ENCODE data around the gene EPHB2.

EPHB2 gene

GRCh38 chr1:22709227-22709626 lies 1.4 kb upstream of the EPHB2 start:
- H3K4me1 ChIP-seq (ENCODE audit: control insufficient read depth in 2 of 2, insufficient read depth in 1 of 2, low read depth in 1 of 2, low read length in 2 of 2) = peaks cover 15% of the 10 kb centered on the region in 2 donors

GRCh38 chr1:22709891-22710700 lies 543 bp upstream of the EPHB2 start:
- Histone ChIP-seq H3K18ac (ENCODE audit: low read length) (peak overlapping the region; percentile 61), H3K27ac (replicated peaks; ENCODE audit: low read length) (peak overlapping the region; percentile 63), H3K79me1 (ENCODE audit: low read depth, low read length) (peaks cover 12% of the 10 kb centered on the region), H2BK12ac (ENCODE audit: low read length) (no peak overlapping the region), H2BK120ac (ENCODE audit: low read depth, low read length) (no peak overlapping the region), H3K4me3 (ENCODE audit: low read length in 2 of 2) (peak overlapping the region; percentile 53 to 86), H3K36me3 (replicated peaks in 1 of 2; ENCODE audit: control insufficient read depth in 2 of 2, insufficient read depth in 2 of 2, low read length in 2 of 2) (peaks cover 0 to 4% of the 10 kb centered on the region in 2 donors), H2AK5ac (ENCODE audit: low read depth, low read length) (peak overlapping the region; percentile 40), H2BK15ac (ENCODE audit: low read length) (peak overlapping the region; percentile 17), H3K23ac (ENCODE audit: low read depth, low read length, poor library complexity) (no peak overlapping the region), H3K9me3 (replicated peaks in 1 of 2; ENCODE audit: control insufficient read depth in 2 of 2, insufficient read depth in 1 of 2, low read depth in 1 of 2, low read length in 2 of 2) (no peaks in the 10 kb centered on the region), H3K4me2 (ENCODE audit: insufficient read depth, low read length, poor library complexity, severe bottlenecking) (peak overlapping the region; percentile 86), H3K9ac (ENCODE audit: low read depth, low read length, poor library complexity) (peak overlapping the region; percentile 55), H4K8ac (ENCODE audit: low read depth, low read length) (no peak overlapping the region), H3K14ac (ENCODE audit: low read length) (no peak overlapping the region), H2AFZ (ENCODE audit: low read length) (peak overlapping the region; percentile 91), H4K91ac (ENCODE audit: low read depth, low read length, poor library complexity) (no peak overlapping the region), H3K4ac (ENCODE audit: low read length) (no peak overlapping the region), H3K27me3 (ENCODE audit: control insufficient read depth in 3 of 3, insufficient read depth in 3 of 3, low read depth in 1 of 3, low read length in 3 of 3) (peaks cover 0 to 2% (median 0%) of the 10 kb centered on the region in 3 experiments), H2BK5ac (ENCODE audit: low read length) (peak overlapping the region; percentile 27), H3K4me1 (ENCODE audit: control insufficient read depth in 2 of 2, insufficient read depth in 1 of 2, low read depth in 1 of 2, low read length in 2 of 2) (peaks cover 12 to 13% of the 10 kb centered on the region in 2 donors)
- no CpG with 5 or more reads among the region's 50 CpGs for WGBS, 2 donors (ENCODE audit: extremely low coverage in 2 of 2, insufficient read length in 2 of 2, insufficient replicate concordance in 1 of 2)
- peak; percentile 73 for DNase-seq (ENCODE audit: low spot score)

More at GRCh38 chr1:22709227-22709626, 1.4 kb upstream of the EPHB2 start:
- H3K4me3 ChIP-seq (ENCODE audit: low read length in 2 of 2) = peak overlapping the region in 1 of 2 donors; percentile 53
- H4K8ac ChIP-seq (ENCODE audit: low read depth, low read length) = no peak overlapping the region
- H2BK5ac ChIP-seq (ENCODE audit: low read length) = no peak overlapping the region
- no peak overlapping the region for H3K27ac ChIP-seq (replicated peaks; ENCODE audit: low read length)
- H2BK15ac ChIP-seq (ENCODE audit: low read length) = no peak overlapping the region
- no peak overlapping the region for H3K4ac ChIP-seq (ENCODE audit: low read length)
- no peaks in the 10 kb centered on the region for H3K36me3 ChIP-seq (replicated peaks in 1 of 2; ENCODE audit: control insufficient read depth in 2 of 2, insufficient read depth in 2 of 2, low read length in 2 of 2)
- H2BK120ac ChIP-seq (ENCODE audit: low read depth, low read length) = no peak overlapping the region
- no peak overlapping the region for H3K23ac ChIP-seq (ENCODE audit: low read depth, low read length, poor library complexity)
- no peak overlapping the region for H3K9ac ChIP-seq (ENCODE audit: low read depth, low read length, poor library complexity)
- H2AFZ ChIP-seq (ENCODE audit: low read length) = peak overlapping the region; percentile 91
- DNase-seq (ENCODE audit: low spot score) = no peak
- peak overlapping the region; percentile 61 for H3K18ac ChIP-seq (ENCODE audit: low read length)
- no CpG with 5 or more reads among the region's 3 CpGs for WGBS, 2 donors (ENCODE audit: extremely low coverage in 2 of 2, insufficient read length in 2 of 2, insufficient replicate concordance in 1 of 2)
- no peak overlapping the region for H3K14ac ChIP-seq (ENCODE audit: low read length)
- no peak overlapping the region for H2AK5ac ChIP-seq (ENCODE audit: low read depth, low read length)
- H4K91ac ChIP-seq (ENCODE audit: low read depth, low read length, poor library complexity) = no peak overlapping the region
- no peak overlapping the region for H2BK12ac ChIP-seq (ENCODE audit: low read length)
- H3K4me2 ChIP-seq (ENCODE audit: insufficient read depth, low read length, poor library complexity, severe bottlenecking) = no peak overlapping the region
- H3K79me1 ChIP-seq (ENCODE audit: low read depth, low read length) = peaks cover 12% of the 10 kb centered on the region
- H3K9me3 ChIP-seq (replicated peaks in 1 of 2; ENCODE audit: control insufficient read depth in 2 of 2, insufficient read depth in 1 of 2, low read depth in 1 of 2, low read length in 2 of 2) = no peaks in the 10 kb centered on the region
- H3K27me3 ChIP-seq (ENCODE audit: control insufficient read depth in 3 of 3, insufficient read depth in 3 of 3, low read depth in 1 of 3, low read length in 3 of 3) = peaks cover 0 to 2% (median 0%) of the 10 kb centered on the region in 3 experiments

- Histone ChIP-seq H3K9ac (ENCODE audit: low read depth, low read length, poor library complexity) (peak overlapping the region; percentile 78), H2BK15ac (ENCODE audit: low read length) (no peak overlapping the region), H3K14ac (ENCODE audit: low read length) (no peak overlapping the region), H2BK5ac (ENCODE audit: low read length) (no peak overlapping the region), H2AK5ac (ENCODE audit: low read depth, low read length) (no peak overlapping the region), H3K18ac (ENCODE audit: low read length) (peak overlapping the region; percentile 50), H3K23ac (ENCODE audit: low read depth, low read length, poor library complexity) (no peak overlapping the region), H3K36me3 (replicated peaks in 1 of 2; ENCODE audit: control insufficient read depth in 2 of 2, insufficient read depth in 2 of 2, low read length in 2 of 2) (peaks cover 0 to 4% of the 10 kb centered on the region in 2 donors), H2AFZ (ENCODE audit: low read length) (peak overlapping the region; percentile 69), H3K4ac (ENCODE audit: low read length) (no peak overlapping the region), H3K27ac (replicated peaks; ENCODE audit: low read length) (no peak overlapping the region), H3K4me2 (ENCODE audit: insufficient read depth, low read length, poor library complexity, severe bottlenecking) (peak overlapping the region; percentile 86), H3K79me1 (ENCODE audit: low read depth, low read length) (peaks cover 12% of the 10 kb centered on the region), H2BK12ac (ENCODE audit: low read length) (no peak overlapping the region), H3K9me3 (replicated peaks in 1 of 2; ENCODE audit: control insufficient read depth in 2 of 2, insufficient read depth in 1 of 2, low read depth in 1 of 2, low read length in 2 of 2) (no peaks in the 10 kb centered on the region), H3K27me3 (ENCODE audit: control insufficient read depth in 3 of 3, insufficient read depth in 3 of 3, low read depth in 1 of 3, low read length in 3 of 3) (peaks cover 0 to 2% (median 0%) of the 10 kb centered on the region in 3 experiments), H4K91ac (ENCODE audit: low read depth, low read length, poor library complexity) (no peak overlapping the region), H4K8ac (ENCODE audit: low read depth, low read length) (no peak overlapping the region), H3K4me1 (ENCODE audit: control insufficient read depth in 2 of 2, insufficient read depth in 1 of 2, low read depth in 1 of 2, low read length in 2 of 2) (peaks cover 12 to 13% of the 10 kb centered on the region in 2 donors), H3K4me3 (ENCODE audit: low read length in 2 of 2) (peak overlapping the region; percentile 53 to 86), H2BK120ac (ENCODE audit: low read depth, low read length) (no peak overlapping the region)
- no CpG with 5 or more reads among the region's 60 CpGs for whole genome bisulfite sequencing, 2 donors (ENCODE audit: extremely low coverage in 2 of 2, insufficient read length in 2 of 2, insufficient replicate concordance in 1 of 2)
- DNase-seq (ENCODE audit: low spot score) = no peak
Observed at GRCh38 chr1:22711071-22711470, 432 bp downstream of the EPHB2 start.

All from neuronal stem cell (in vitro differentiated cells).